DOHH2 (cell line): ENCODE data around the gene TTLL9.
"Not testable (repeated sequence)": the region's sequence is repeated elsewhere in the genome, so short reads cannot be mapped to it uniquely, and the experiment has no call there.

Experiments used
- H3F3A ChIP-seq: fragments of 200-600 bp; sonication (generic), shearing (Covaris generic); 2 replicates; pipeline ENCODE4 v1.6.0; 2016; ENCODE audit warnings: antibody characterized with exemption, mild to moderate bottlenecking; ENCODE audit not compliant: control insufficient read depth, insufficient read depth
- H3K27ac ChIP-seq: fragments of 200-600 bp; sonication (generic); 2 replicates; pipeline ENCODE4 v1.5.1; 2014; ENCODE audit warnings: low read depth, mild to moderate bottlenecking, low read length, moderate library complexity
- H3K27me3 ChIP-seq: fragments of 200-600 bp; sonication (generic); 2 replicates; pipeline ENCODE4 v1.6.1; 2014; ENCODE audit warnings: mild to moderate bottlenecking, low read length, mixed read lengths; ENCODE audit not compliant: control insufficient read depth
- H3K36me3 ChIP-seq: fragments of 200-600 bp; sonication (generic); 2 replicates; pipeline ENCODE4 v1.6.1; 2014; ENCODE audit warnings: mild to moderate bottlenecking, low read length, moderate library complexity, mixed read lengths; ENCODE audit not compliant: control insufficient read depth
- H3K4me1 ChIP-seq: fragments of 200-600 bp; sonication (generic); 2 replicates; pipeline ENCODE4 v1.6.1; 2014; ENCODE audit warnings: mild to moderate bottlenecking, low read length, mixed read lengths; ENCODE audit not compliant: control insufficient read depth
- H3K4me2 ChIP-seq: fragments of 200-600 bp; sonication (generic); 2 replicates; pipeline ENCODE4 v1.6.0; 2014; ENCODE audit warnings: mild to moderate bottlenecking, low read length, moderate library complexity
- H3K4me3 ChIP-seq: fragments of 200-600 bp; sonication (generic); 2 replicates; pipeline ENCODE4 v1.5.1; 2014; ENCODE audit warnings: mild to moderate bottlenecking, low read length, mixed read lengths
- H3K79me2 ChIP-seq: fragments of 200-600 bp; sonication (generic); 2 replicates; pipeline ENCODE4 v1.6.1; 2014; ENCODE audit warnings: mild to moderate bottlenecking, low read length, mixed read lengths; ENCODE audit not compliant: control insufficient read depth
- H3K9me2 ChIP-seq: fragments of 200-600 bp; sonication (generic); replicated peaks from 2 replicates; pipeline ENCODE4 v1.6.1; 2014; ENCODE audit warnings: mild to moderate bottlenecking, low read length, mixed read lengths; ENCODE audit not compliant: control insufficient read depth
- H3K9me3 ChIP-seq: fragments of 200-600 bp; sonication (generic); 2 replicates; pipeline ENCODE4 v1.6.1; 2014; ENCODE audit warnings: antibody characterized with exemption, low read length, mixed read lengths; ENCODE audit not compliant: control insufficient read depth, insufficient read depth
- H4K20me1 ChIP-seq: fragments of 200-600 bp; sonication (generic); 2 replicates; pipeline ENCODE4 v1.6.0; 2014; ENCODE audit warnings: low read depth, mild to moderate bottlenecking, antibody characterized with exemption, low read length, moderate library complexity; ENCODE audit not compliant: control insufficient read depth, insufficient read depth
- CTCF ChIP-seq: fragments of 200-600 bp; sonication (generic); IDR thresholded peaks from one replicate; pipeline ENCODE4 v1.5.1; 2014; ENCODE audit warnings: antibody characterized with exemption, mild to moderate bottlenecking, low read depth, low read length; ENCODE audit not compliant: poor library complexity, severe bottlenecking
- EZH2phosphoT487 ChIP-seq: fragments of 200-600 bp; sonication (generic); IDR thresholded peaks from 2 replicates; pipeline ENCODE4 v1.6.1; 2017; ENCODE audit warnings: borderline replicate concordance, mild to moderate bottlenecking, antibody characterized with exemption, low read length, moderate library complexity, mixed read lengths

The TTLL9 gene

GRCh38 chr20:31914170-31914569, 43.7 kb downstream of the TTLL9 start:
- H3K9me3 ChIP-seq: no peaks in the 10 kb centered on the region
- H3K27ac ChIP-seq: no peak overlapping the region
- peaks cover 10% of the 10 kb centered on the region; the same call in 1 of the 2 replicates for H3K27me3 ChIP-seq
- H3K79me2 ChIP-seq: no peaks in the 10 kb centered on the region
- no peak overlapping the region for H3K4me2 ChIP-seq
- no peaks in the 10 kb centered on the region for H4K20me1 ChIP-seq
- H3F3A ChIP-seq: no peaks in the 10 kb centered on the region
- no peaks in the 10 kb centered on the region for H3K36me3 ChIP-seq
- no peak overlapping the region for H3K4me3 ChIP-seq
- no peaks in the 10 kb centered on the region for H3K9me2 ChIP-seq
- no peak for TF ChIP-seq CTCF
- no peak for TF ChIP-seq EZH2phosphoT487
- no peaks in the 10 kb centered on the region for H3K4me1 ChIP-seq

DNA sequence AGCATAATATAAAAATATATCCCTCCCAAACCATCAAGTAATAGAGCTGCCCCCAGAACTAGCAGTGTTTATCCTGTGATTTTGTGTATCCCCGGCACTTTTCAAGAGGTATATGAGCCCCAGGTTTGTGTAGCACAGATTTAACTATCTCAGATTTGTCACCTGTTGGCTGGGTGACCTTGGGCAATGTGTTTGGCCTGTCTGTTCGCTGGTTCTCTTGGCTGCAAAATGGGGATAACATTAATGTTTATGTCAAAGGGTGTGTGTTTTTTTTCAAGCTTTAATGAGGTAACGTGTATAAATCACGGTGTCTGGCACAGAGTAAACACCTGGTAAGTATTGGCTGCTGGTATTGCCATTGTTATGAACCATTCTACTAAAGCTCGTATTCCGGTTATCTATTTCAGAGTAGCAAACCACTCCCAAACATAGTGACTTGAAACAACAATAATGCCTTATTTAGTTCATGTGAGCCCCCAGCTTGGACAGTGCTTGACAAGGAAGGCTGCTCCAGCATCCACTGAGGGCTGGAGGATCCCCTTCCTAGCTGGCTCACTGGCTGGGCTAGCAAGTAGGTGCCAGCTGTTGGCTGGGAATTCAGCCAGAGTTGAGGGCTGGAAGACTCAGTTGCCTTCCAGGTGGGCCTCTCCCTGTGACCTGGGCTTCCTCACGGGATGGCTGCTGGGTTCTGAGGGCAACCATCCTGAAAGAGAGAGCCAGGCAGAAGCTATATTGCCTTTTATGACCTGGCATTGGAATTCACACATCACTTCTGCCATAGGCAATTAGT, 45.3 kb downstream of the TTLL9 start:
- Histone ChIP-seq H3K9me2 (no peaks in the 10 kb centered on the region), H3K4me2 (no peak overlapping the region), H3K27ac (no peak overlapping the region), H3K79me2 (no peaks in the 10 kb centered on the region), H3K27me3 (peaks cover 10% of the 10 kb centered on the region; the same call in 1 of the 2 replicates), H3K4me1 (no peaks in the 10 kb centered on the region), H3F3A (no peaks in the 10 kb centered on the region), H4K20me1 (no peaks in the 10 kb centered on the region), H3K4me3 (no peak overlapping the region), H3K36me3 (no peaks in the 10 kb centered on the region), H3K9me3 (no peaks in the 10 kb centered on the region)
- TF ChIP-seq CTCF (no peak), EZH2phosphoT487 (no peak)

GRCh38 chr20:31916708-31917107, 46.3 kb downstream of the TTLL9 start:
- Histone ChIP-seq H3K27me3 (peaks cover 10% of the 10 kb centered on the region; the same call in 1 of the 2 replicates), H3K79me2 (no peaks in the 10 kb centered on the region), H3K4me3 (no peak overlapping the region), H3K9me2 (no peaks in the 10 kb centered on the region), H3K9me3 (no peaks in the 10 kb centered on the region), H3K27ac (no peak overlapping the region), H3F3A (no peaks in the 10 kb centered on the region), H3K4me2 (no peak overlapping the region), H4K20me1 (no peaks in the 10 kb centered on the region), H3K36me3 (no peaks in the 10 kb centered on the region), H3K4me1 (no peaks in the 10 kb centered on the region)
- no peak for TF ChIP-seq CTCF
- TF ChIP-seq EZH2phosphoT487: no peak

GRCh38 chr20:31917962-31918412, 47.6 kb downstream of the TTLL9 start:
- not testable (repeated sequence) for H3K9me2 ChIP-seq, H3K79me2 ChIP-seq, H4K20me1 ChIP-seq, H3K27ac ChIP-seq, H3F3A ChIP-seq, H3K9me3 ChIP-seq, H3K4me1 ChIP-seq, H3K4me2 ChIP-seq, H3K4me3 ChIP-seq, H3K36me3 ChIP-seq
- H3K27me3 ChIP-seq: peaks cover 10% of the 10 kb centered on the region; the same call in 1 of the 2 replicates
